K562 (cell line): ENCODE measurements around the gene TAF4. TPM values are rescaled to one million over a fixed set of nuclear protein-coding genes. Genes with fewer than 3 reads are reported as not detected.

Experiments
- BCOR ChIP-seq: fragments of 450-650 bp; IDR thresholded peaks from 2 replicates; pipeline ENCODE4 v1.6.1; 2016
- BHLHE40 ChIP-seq: IDR thresholded peaks from 2 replicates; pipeline ENCODE4 v1.6.1; 2011; ENCODE audit warnings: low read length, improper control_type of control experiment
- CBX1 ChIP-seq: sonication (generic); IDR thresholded peaks from 2 replicates; pipeline ENCODE4 v1.6.1; 2016; ENCODE audit warnings: antibody characterized with exemption, low read depth, mild to moderate bottlenecking
- CHD2 ChIP-seq: IDR thresholded peaks from 2 replicates; pipeline ENCODE4 v1.6.1; 2011; ENCODE audit warnings: low read depth, low read length
- CTCF ChIP-seq, 3 experiments: IDR thresholded peaks in 2 of 3; conservative IDR thresholded peaks in 1 of 3; 2 replicates each; pipeline ENCODE4 v1.5.1; 2011 to 2012; ENCODE audit warnings: low read length in 3 of 3, mild to moderate bottlenecking in 3 of 3, control low read depth in 2 of 3, improper control_type of control experiment in 1 of 3, inconsistent platforms in 1 of 3, low read depth in 1 of 3, mixed read lengths in 1 of 3, moderate library complexity in 1 of 3; ENCODE audit not compliant: insufficient read depth in 2 of 3
- CUX1 ChIP-seq: fragments of 200-800 bp; sonication (Bioruptor generic); IDR thresholded peaks from 2 replicates; pipeline ENCODE4 v1.6.1; 2016; ENCODE audit warnings: missing genetic modification characterization, missing compliant biosample characterization
- KDM4B ChIP-seq, 2 experiments: fragments of 450-650 bp in 1 of 2; sonication (generic) in 1 of 2; IDR thresholded peaks; 2 replicates each; pipeline ENCODE4 v1.6.1; 2016 to 2017; ENCODE audit warnings: borderline replicate concordance in 2 of 2, antibody characterized with exemption in 1 of 2, low read depth in 1 of 2, mild to moderate bottlenecking in 1 of 2
- NBN ChIP-seq: fragments of 450-650 bp; IDR thresholded peaks from 2 replicates; pipeline ENCODE4 v1.6.1; 2016; ENCODE audit warnings: low read depth, mild to moderate bottlenecking
- NFIC ChIP-seq: fragments of 450-650 bp; IDR thresholded peaks from 2 replicates; pipeline ENCODE4 v1.6.1; 2017; ENCODE audit warnings: mild to moderate bottlenecking, inconsistent platforms
- PTBP1 ChIP-seq: fragments of 200-400 bp; formaldehyde crosslinking; IDR thresholded peaks from 2 replicates; pipeline ENCODE4 v1.6.1; 2017; ENCODE audit warnings: low read depth, low read length
- RBM25 ChIP-seq: fragments of 200-400 bp; formaldehyde crosslinking; IDR thresholded peaks from 2 replicates; pipeline ENCODE4 v1.6.1; 2018; ENCODE audit warnings: low read length, low read depth, moderate library complexity; ENCODE audit not compliant: severe bottlenecking
- SAP30 ChIP-seq: fragments of 200-600 bp; sonication (generic); IDR thresholded peaks from 2 replicates; pipeline ENCODE4 v1.6.1; 2012; ENCODE audit warnings: borderline replicate concordance, low read depth, mild to moderate bottlenecking, moderate library complexity, low read length, control low read depth, inconsistent platforms; ENCODE audit not compliant: insufficient read depth, poor library complexity, severe bottlenecking
- SIX5 ChIP-seq, 2 experiments: IDR thresholded peaks; 2 replicates each; pipeline ENCODE4 v1.6.1; 2011; ENCODE audit warnings: low read length in 2 of 2, borderline replicate concordance in 1 of 2, low read depth in 1 of 2, mild to moderate bottlenecking in 1 of 2, moderate library complexity in 1 of 2; ENCODE audit not compliant: insufficient read depth in 1 of 2
- SUPT5H ChIP-seq: fragments of 450-650 bp; IDR thresholded peaks from 2 replicates; pipeline ENCODE4 v1.6.1; 2016
- XRCC4 ChIP-seq: IDR thresholded peaks from one replicate; pipeline ENCODE4 v1.6.1; 2011; ENCODE audit not compliant: insufficient read depth, insufficient read length; ENCODE audit errors: extremely low read depth
- ZNF174 ChIP-seq: fragments of 250-450 bp; sonication (Bioruptor Pico); IDR thresholded peaks from 2 replicates; pipeline ENCODE4 v1.4.0; 2020; ENCODE audit warnings: mild to moderate bottlenecking
- ZNF24 ChIP-seq: fragments of 450-650 bp; IDR thresholded peaks from 2 replicates; pipeline ENCODE4 v1.6.1; 2016
- ZNF274 ChIP-seq: IDR thresholded peaks from 2 replicates; pipeline ENCODE4 v1.6.1; 2011; ENCODE audit warnings: low read depth, mild to moderate bottlenecking, low read length, moderate library complexity, borderline replicate concordance
- polyA plus RNA-seq, 8 experiments: library from polyadenylated mRNA; depleted of rRNA in 4 of 8; stranded (reverse) in 5 of 8; unstranded in 3 of 8; fragments of >200 nt; fragmentation: Nextera tagmentation in 2 of 8; fragmentation: Illumina TruSeq in 1 of 8; extraction: Ambion mirVana in 2 of 8; extraction: Trizol in 1 of 8; gene quantifications; 2 replicates each; pipeline versions ENCODE4 v1.2.1 to v1.2.3, GENCODE V29; 2011 to 2014; ENCODE audit warnings: inconsistent platforms in 1 of 8, missing spikeins in 1 of 8
- total RNA-seq, 7 experiments: library from RNA; depleted of rRNA in 6 of 7; stranded (reverse); fragments of >200 nt in 6 of 7; fragmentation: Illumina TruSeq in 2 of 7; extraction: Trizol in 2 of 7; gene quantifications; 2 replicates each; pipeline versions ENCODE4 v1.2.1 to v1.2.3, GENCODE V29; 2011 to 2021; ENCODE audit warnings: low replicate concordance in 1 of 7

The TAF4 gene
- total and polyA plus RNA-seq, 9 of the 15 experiments (the other 6 are each of a cell fraction or from before 2014, with no cell fraction given): 0.44 to 28.3 (median 5.6) TPM

- TF ChIP-seq SAP30 (no peak), CHD2 (no peak), CTCF (IDR thresholded peaks at IDR 0.05 in 2 of 3, conservative IDR thresholded peaks at IDR 0.05 in 1 of 3; ENCODE audit: insufficient read depth in 2 of 3, low read depth in 1 of 3, low read length in 3 of 3) (peak in 2 of 3 experiments; percentile 19 to 39; a peak in 4 of 6 replicates), BHLHE40 (no peak), SIX5 (IDR thresholded peaks at IDR 0.05; ENCODE audit: borderline replicate concordance in 1 of 2, insufficient read depth in 1 of 2, low read depth in 1 of 2, low read length in 2 of 2) (no peak), BCOR (peak; percentile 77; the same call in 1 of the 2 replicates), SUPT5H (no peak), NFIC (no peak), CUX1 (CRISPR knock-in tag) (no peak), ZNF174 (CRISPR knock-in tag) (no peak), XRCC4 (no peak), RBM25 (peak; percentile 78), ZNF24 (no peak), KDM4B (IDR thresholded peaks at IDR 0.05; ENCODE audit: borderline replicate concordance in 2 of 2, low read depth in 1 of 2) (no peak), NBN (no peak), ZNF274 (no peak), PTBP1 (no peak), CBX1 (0 out of 2 replicates have a peak, but pooled peaks have one; percentile 51)
Measured at GRCh38 chr20:61965606-61966491, 99.8 kb downstream of the TAF4 start (continued).
